Fibroblast of the aortic adventitia (primary cell): ENCODE data around the gene ITGAE. TPM values are rescaled to one million over a fixed set of nuclear protein-coding genes. Genes with fewer than 3 reads are reported as not detected.
"Not testable (repeated sequence)": the region's sequence is repeated elsewhere in the genome, so short reads cannot be mapped to it uniquely, and the experiment has no call there.

ENCODE experiments used
- DNase-seq: peaks from one replicate; pipeline ENCODE4 v3.0.0-alpha.2; 2010; ENCODE audit warnings: low read depth
- H3K4me3 ChIP-seq: 2 replicates; pipeline ENCODE4 v1.5.1; 2011; ENCODE audit warnings: low read depth, mild to moderate bottlenecking, control low read depth, low read length, moderate library complexity
- total RNA-seq: library from RNA; depleted of rRNA; stranded (reverse); fragments of >200 nt; gene quantifications from 2 replicates; pipeline ENCODE4 v1.2.3, GENCODE V29; 2012; ENCODE audit warnings: low replicate concordance
- TF ChIP-seq, protein P1 (sequence below): IDR thresholded peaks from 2 replicates; pipeline ENCODE4 v1.5.1; 2011; ENCODE audit warnings: mild to moderate bottlenecking, low read length, control low read depth, inconsistent platforms; ENCODE audit not compliant: insufficient read depth

The ITGAE gene
- total RNA-seq, 1 donor: 37.4 TPM

DNA sequence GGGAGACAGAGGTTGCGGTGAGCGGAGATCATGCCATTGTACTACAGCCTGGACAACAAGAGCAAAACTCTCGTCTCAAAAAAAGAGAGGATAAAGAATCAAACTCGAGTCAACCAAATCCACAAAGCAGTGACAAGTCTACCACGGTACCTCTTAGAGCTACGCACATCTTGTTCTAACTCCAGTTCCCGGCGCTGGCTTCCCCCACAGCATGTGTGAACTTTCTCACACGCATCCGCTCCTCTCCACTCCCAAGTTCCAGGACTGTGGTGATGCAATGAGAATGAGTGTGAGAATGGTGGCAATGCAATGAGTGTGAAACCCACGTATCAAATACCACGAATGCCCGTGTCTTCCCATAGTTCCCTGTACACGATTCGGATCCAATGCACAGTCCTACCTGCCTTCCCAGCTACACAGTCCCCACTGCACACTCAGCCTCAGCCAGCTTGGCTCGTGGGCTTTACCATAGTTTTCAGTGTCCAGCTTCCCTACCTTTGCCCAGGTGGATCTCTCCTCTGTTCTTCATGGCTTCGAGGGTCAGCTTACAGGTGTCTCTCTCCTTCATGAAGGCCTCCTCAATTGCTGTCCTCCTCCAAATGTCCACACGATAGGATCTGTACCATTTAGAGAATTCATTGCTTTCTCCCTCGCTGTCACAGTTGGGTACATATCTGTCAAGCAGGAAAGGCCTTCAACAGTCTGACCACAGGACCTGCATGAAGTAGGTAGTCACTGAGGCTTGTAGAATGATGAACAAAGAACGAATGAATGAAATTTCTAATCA, 95.9 kb downstream of the ITGAE start:
- H3K4me3 ChIP-seq: no peak overlapping the region
- no peak for DNase-seq
- TF ChIP-seq, protein P1, sequence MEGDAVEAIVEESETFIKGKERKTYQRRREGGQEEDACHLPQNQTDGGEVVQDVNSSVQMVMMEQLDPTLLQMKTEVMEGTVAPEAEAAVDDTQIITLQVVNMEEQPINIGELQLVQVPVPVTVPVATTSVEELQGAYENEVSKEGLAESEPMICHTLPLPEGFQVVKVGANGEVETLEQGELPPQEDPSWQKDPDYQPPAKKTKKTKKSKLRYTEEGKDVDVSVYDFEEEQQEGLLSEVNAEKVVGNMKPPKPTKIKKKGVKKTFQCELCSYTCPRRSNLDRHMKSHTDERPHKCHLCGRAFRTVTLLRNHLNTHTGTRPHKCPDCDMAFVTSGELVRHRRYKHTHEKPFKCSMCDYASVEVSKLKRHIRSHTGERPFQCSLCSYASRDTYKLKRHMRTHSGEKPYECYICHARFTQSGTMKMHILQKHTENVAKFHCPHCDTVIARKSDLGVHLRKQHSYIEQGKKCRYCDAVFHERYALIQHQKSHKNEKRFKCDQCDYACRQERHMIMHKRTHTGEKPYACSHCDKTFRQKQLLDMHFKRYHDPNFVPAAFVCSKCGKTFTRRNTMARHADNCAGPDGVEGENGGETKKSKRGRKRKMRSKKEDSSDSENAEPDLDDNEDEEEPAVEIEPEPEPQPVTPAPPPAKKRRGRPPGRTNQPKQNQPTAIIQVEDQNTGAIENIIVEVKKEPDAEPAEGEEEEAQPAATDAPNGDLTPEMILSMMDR: no peak

DNA sequence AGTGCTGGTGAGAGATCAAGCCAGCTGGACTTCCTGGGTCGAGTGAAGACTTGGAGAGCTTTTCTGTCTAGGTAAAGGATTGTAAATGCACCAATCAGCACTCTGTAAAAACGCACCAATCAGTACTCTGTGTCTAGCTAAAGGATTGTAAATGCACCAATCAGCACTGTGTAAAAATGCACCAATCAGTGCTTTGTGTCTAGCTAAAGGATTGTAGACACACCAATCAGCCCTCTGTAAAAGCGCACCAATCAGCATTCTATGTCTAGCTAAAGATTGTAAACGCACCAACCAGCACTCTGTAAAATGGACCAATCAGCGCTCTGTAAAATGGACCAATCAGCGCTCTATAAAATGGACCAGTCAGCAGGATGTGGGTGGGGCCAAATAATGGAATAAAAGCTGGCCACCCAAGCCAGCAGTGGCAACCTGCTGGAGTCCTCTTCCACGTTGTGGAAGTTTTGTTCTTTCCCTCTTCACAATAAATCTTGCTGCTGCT, 98.9 kb downstream of the ITGAE start:
- not testable (repeated sequence) for DNase-seq, H3K4me3 ChIP-seq

DNA sequence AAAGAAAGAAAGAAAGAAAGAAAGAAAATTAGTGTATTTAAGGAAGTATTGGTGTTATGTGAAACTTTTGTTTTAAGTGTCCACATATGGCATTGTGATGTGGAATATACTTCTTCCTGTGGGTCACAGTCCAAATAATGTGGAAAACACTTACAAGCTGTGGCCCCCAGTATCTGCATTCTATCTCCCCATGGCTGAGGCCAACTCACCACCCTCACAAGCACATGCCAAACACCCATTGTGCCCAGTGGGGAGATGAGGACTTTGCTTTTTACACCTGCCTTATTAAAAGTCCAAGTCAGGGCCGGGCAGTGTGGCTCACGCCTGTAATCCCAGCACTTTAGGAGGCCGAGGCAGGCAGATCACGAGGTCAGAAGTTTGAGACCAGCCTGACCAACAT, 101.0 kb downstream of the ITGAE start:
- TF ChIP-seq, protein P1: no peak
- no peak overlapping the region for H3K4me3 ChIP-seq
- no peak for DNase-seq

DNA sequence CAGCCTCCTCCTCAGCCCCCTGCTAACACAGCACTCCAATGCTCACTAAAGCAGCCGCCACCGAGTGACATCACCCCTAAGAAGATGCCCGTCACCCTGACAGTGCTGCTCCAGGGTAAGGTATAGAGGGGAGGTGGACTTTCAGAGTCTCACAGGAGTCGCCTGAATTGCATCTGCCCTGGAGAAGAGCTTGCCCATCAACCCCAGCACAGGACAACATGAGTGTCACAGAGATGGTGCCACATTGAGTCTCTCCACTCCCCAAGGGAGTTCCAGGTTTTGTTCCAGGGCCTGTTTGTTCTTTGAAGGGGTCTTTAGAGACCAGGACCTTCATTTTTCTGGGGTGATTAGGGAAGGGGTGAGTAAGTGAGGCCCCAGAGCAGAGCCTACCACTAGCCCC, 102.8 kb downstream of the ITGAE start:
- TF ChIP-seq, protein P1: no peak
- DNase-seq: no peak
- H3K4me3 ChIP-seq: no peak overlapping the region

DNA sequence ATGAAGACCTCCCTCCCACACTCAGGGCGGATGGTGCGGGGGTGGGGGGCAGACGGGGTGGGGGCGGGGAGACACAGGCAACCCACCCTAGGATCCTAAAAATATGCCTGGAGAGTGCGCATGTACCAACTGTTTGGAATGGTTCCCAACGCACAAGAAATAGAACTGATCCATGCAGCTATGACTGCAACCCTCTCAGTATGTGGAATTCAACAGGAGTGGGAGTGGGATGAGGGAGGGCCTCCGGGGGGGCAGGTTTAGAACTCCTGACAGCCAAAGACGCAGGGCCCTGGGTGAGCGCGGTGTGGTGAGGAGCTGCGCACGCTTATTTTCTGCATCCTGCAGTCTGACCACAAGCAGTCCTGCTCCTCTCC, 103.9 kb downstream of the ITGAE start:
- DNase-seq: no peak
- TF ChIP-seq, protein P1: no peak
- H3K4me3 ChIP-seq: no peak overlapping the region

DNA sequence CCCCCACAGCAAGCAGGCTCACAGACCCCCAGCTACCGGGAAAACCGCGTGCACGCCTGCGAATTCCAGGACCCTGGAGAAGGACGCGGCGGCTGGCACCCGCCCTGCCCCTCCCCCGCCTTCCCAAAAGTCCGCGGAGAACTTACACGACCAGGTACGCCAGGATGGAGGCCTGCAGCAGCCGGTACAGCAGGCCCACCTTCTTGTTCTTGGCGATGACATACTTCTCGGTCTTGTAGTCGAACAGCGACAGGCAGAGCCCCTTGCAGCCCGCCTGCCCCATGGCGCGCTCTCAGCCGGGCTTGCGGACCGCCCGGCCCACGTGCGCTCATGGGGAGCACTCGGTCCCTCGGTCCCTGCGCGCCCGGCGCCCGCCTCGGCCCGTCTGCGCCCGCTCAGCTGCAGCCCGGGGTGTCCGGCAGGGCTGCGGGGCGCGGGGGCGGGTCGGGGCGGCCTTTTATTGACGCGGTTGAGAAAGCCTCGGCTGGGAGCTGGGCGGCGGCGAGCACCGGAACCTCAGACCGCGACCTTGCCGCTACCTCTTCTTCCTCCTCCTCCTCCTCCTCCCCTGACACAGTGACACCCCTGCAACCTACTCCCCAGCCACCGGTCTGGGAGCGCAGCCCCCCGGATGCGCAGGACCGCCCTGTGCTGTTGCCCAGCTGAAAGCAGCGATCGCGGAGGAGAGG, 105.1 kb downstream of the ITGAE start, which contains the start of gene P2RX5:
TSS of gene P2RX5 (minus strand) at position 433 of the 689 bp plus-strand sequence. CDS start at position 283, 150 bp downstream.
- DNase-seq: no peak
- peak within 1 kb of the TSS; percentile 64 for H3K4me3 ChIP-seq
- TF ChIP-seq, protein P1: no peak

DNA sequence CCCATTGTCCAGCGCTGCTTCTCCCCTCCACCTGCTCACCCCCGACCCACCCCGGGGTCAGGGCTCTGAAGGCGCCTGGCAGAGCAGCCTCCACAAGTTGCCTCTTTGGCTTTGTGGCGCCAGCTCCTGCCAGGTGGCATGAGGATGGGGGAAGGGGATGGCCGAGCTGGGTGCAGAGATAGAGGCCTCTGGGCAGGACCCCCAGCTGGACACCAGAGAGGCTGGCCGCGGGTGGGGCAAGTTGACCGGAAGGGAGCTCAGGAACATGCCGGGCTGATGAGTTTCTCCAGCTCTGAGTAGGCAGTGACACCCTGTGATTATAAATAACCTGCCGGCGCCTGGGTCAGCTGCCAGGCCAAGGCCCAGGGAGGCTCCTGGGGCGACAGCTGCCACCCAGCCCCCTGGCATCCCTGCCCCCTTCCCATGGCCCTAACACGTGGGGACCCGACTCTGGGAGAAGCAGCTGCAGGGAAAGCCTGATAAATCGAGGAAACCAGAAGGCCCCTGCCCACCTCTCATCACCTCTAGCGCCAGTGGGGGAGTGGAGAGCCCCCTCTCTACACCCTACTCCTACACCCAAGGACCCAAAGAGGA, 105.8 kb downstream of the ITGAE start:
- TF ChIP-seq, protein P1: no peak
- DNase-seq: no peak
- H3K4me3 ChIP-seq: peak overlapping the region; percentile 64
